ENCODE data around the gene RFC5.

- TF ChIP-seq, protein P1, sequence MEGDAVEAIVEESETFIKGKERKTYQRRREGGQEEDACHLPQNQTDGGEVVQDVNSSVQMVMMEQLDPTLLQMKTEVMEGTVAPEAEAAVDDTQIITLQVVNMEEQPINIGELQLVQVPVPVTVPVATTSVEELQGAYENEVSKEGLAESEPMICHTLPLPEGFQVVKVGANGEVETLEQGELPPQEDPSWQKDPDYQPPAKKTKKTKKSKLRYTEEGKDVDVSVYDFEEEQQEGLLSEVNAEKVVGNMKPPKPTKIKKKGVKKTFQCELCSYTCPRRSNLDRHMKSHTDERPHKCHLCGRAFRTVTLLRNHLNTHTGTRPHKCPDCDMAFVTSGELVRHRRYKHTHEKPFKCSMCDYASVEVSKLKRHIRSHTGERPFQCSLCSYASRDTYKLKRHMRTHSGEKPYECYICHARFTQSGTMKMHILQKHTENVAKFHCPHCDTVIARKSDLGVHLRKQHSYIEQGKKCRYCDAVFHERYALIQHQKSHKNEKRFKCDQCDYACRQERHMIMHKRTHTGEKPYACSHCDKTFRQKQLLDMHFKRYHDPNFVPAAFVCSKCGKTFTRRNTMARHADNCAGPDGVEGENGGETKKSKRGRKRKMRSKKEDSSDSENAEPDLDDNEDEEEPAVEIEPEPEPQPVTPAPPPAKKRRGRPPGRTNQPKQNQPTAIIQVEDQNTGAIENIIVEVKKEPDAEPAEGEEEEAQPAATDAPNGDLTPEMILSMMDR (conservative IDR thresholded peaks at IDR 0.05; ENCODE audit: low read depth, low read length): no peak
- no peak for TF ChIP-seq EZH2 (IDR thresholded peaks at IDR 0.05; ENCODE audit: low read length, unreplicated experiment)
Measured at GRCh38 chr12:118022728-118023109, 6.2 kb downstream of the RFC5 start.

Data from PC-3 (cell line).